HepG2 (cell line): ENCODE measurements around the gene ADIPOR2. TPM values are rescaled to one million over a fixed set of nuclear protein-coding genes. Genes with fewer than 3 reads are reported as not detected.

Experiments used
- ATAC-seq: fragments of 200-7000 bp; cut with Tn5 transposase; 3 replicates; pipeline ENCODE4 v1.9.1; 2020; ENCODE audit warnings: mild to moderate bottlenecking, moderate library complexity
- BruUV-seq: library from RNA; stranded (reverse); fragments of 400-500 nt; replicated peaks from 2 replicates; lab custom pipeline; 2021; lab: Mats Ljungman, UMichigan
- CTCF ChIA-PET: fragments of 300-600 bp; formaldehyde crosslinking; extraction: SDS; loops from one replicate; lab custom pipeline; 2021; ENCODE audit warnings: low total read pairs, inconsistent platforms, low intra/inter-chr PET ratio; lab: Yijun Ruan, JAX
- POLR2A ChIA-PET: fragments of 350-600 bp; sonication (Branson Sonifier 250); formaldehyde crosslinking; loops from one replicate; lab custom pipeline; 2020; ENCODE audit warnings: antibody characterized with exemption, inconsistent platforms; lab: Yijun Ruan, JAX
- DNase-seq: peaks from one replicate; pipeline ENCODE4 v3.0.0-alpha.2; 2015; ENCODE audit warnings: low spot score
- FAIRE-seq: peaks from 3 replicates; lab custom pipeline; 2011; peaks lifted over from hg19 to GRCh38; lab: Jason Lieb, UNC
- H2AFZ ChIP-seq: one replicate; pipeline ENCODE4 v1.6.1; 2011; ENCODE audit warnings: low read length, inconsistent platforms
- H3K27ac ChIP-seq: fragments of 300-600 bp; 3 replicates; pipeline ENCODE4 v1.8.0; 2011; ENCODE audit warnings: mixed run types, mild to moderate bottlenecking, mixed read lengths, low read length, inconsistent platforms; ENCODE audit not compliant: insufficient read depth; ENCODE audit errors: extremely low read length
- H3K27me3 ChIP-seq, 2 experiments: fragments of 200-600 bp in 1 of 2; 2 replicates in 1 of 2; 3 replicates in 1 of 2; pipeline versions ENCODE4 v1.6.0 to v1.8.0; 2011; ENCODE audit warnings: low read length in 2 of 2, mild to moderate bottlenecking in 2 of 2, moderate library complexity in 2 of 2, inconsistent platforms in 1 of 2; ENCODE audit not compliant: insufficient read depth in 2 of 2, control insufficient read depth in 1 of 2
- H3K36me3 ChIP-seq, 2 experiments: fragments of 200-600 bp in 1 of 2; replicated peaks in 1 of 2; 2 replicates in 1 of 2; 3 replicates in 1 of 2; pipeline versions ENCODE4 v1.5.1 to v1.8.0; 2011; ENCODE audit warnings: low read length in 2 of 2, inconsistent platforms in 1 of 2; ENCODE audit not compliant: insufficient read depth in 2 of 2, control insufficient read depth in 1 of 2
- H3K4me1 ChIP-seq: 2 replicates; pipeline ENCODE4 v1.5.1; 2012; ENCODE audit warnings: low read length, inconsistent platforms; ENCODE audit not compliant: insufficient read depth
- H3K4me2 ChIP-seq: 2 replicates; pipeline ENCODE4 v1.6.0; 2011; ENCODE audit warnings: low read depth, low read length, inconsistent platforms
- H3K4me3 ChIP-seq, 3 experiments: fragments of 200-600 bp in 1 of 3; sonication (generic), shearing (Covaris generic) in 1 of 3; replicated peaks in 1 of 3; 2 replicates each; pipeline ENCODE4 v1.5.1; 2011 to 2016; ENCODE audit warnings: low read length in 3 of 3, inconsistent platforms in 2 of 3, low read depth in 2 of 3, mild to moderate bottlenecking in 2 of 3, control low read depth in 1 of 3, mixed read lengths in 1 of 3; ENCODE audit not compliant: insufficient read depth in 1 of 3
- H3K79me2 ChIP-seq: one replicate; pipeline ENCODE4 v1.6.1; 2011; ENCODE audit warnings: low read length, inconsistent platforms; ENCODE audit not compliant: insufficient read depth
- H3K9ac ChIP-seq: 2 replicates; pipeline ENCODE4 v1.6.0; 2011; ENCODE audit warnings: mild to moderate bottlenecking, low read depth, low read length, inconsistent platforms; ENCODE audit not compliant: insufficient read depth
- H3K9me3 ChIP-seq: 2 replicates; pipeline ENCODE4 v1.5.1; 2012; ENCODE audit warnings: mild to moderate bottlenecking, low read length
- H4K20me1 ChIP-seq: 2 replicates; pipeline ENCODE4 v1.6.0; 2011; ENCODE audit warnings: inconsistent platforms, mild to moderate bottlenecking, low read length, moderate library complexity; ENCODE audit not compliant: insufficient read depth
- ATRX ChIP-seq: sonication (generic); formaldehyde crosslinking; IDR thresholded peaks from 2 replicates; pipeline ENCODE4 v1.4.0; 2020; ENCODE audit warnings: missing genetic modification reagents, borderline replicate concordance
- CEBPG ChIP-seq: IDR thresholded peaks from 2 replicates; pipeline ENCODE4 v1.6.1; 2016
- EZH2 ChIP-seq: conservative IDR thresholded peaks from 2 replicates; pipeline ENCODE4 v1.6.1; 2012; ENCODE audit warnings: mild to moderate bottlenecking, low read depth, low read length, moderate library complexity
- GMEB2 ChIP-seq: IDR thresholded peaks from 2 replicates; pipeline ENCODE4 v1.6.1; 2016; ENCODE audit warnings: missing biosample characterization, missing genetic modification reagents, low read depth
- GTF3A ChIP-seq: sonication (generic); formaldehyde crosslinking; conservative IDR thresholded peaks from 2 replicates; pipeline ENCODE4 v1.4.0; 2020; ENCODE audit warnings: mild to moderate bottlenecking, missing genetic modification reagents
- HMGA1 ChIP-seq: sonication (generic); formaldehyde crosslinking; conservative IDR thresholded peaks from 2 replicates; pipeline ENCODE4 v1.4.0; 2020; ENCODE audit warnings: missing genetic modification reagents
- NFKBIZ ChIP-seq: IDR thresholded peaks from 2 replicates; pipeline ENCODE4 v1.6.1; 2018; ENCODE audit warnings: missing genetic modification reagents, missing compliant biosample characterization
- PHF5A ChIP-seq: IDR thresholded peaks from one replicate; pipeline ENCODE4 v1.6.1; 2018; ENCODE audit warnings: low read depth, missing genetic modification reagents; ENCODE audit not compliant: unreplicated experiment
- RNF219 ChIP-seq: sonication (generic); formaldehyde crosslinking; IDR thresholded peaks from 2 replicates; pipeline ENCODE4 v1.5.0; 2020; ENCODE audit warnings: mild to moderate bottlenecking, missing genetic modification reagents
- SALL1 ChIP-seq: sonication (generic); formaldehyde crosslinking; IDR thresholded peaks from 2 replicates; pipeline ENCODE4 v1.8.0; 2022; ENCODE audit warnings: mild to moderate bottlenecking, missing genetic modification reagents
- SAP130 ChIP-seq: IDR thresholded peaks from 2 replicates; pipeline ENCODE4 v1.6.1; 2016; ENCODE audit warnings: low read depth
- TFE3 ChIP-seq: IDR thresholded peaks from 2 replicates; pipeline ENCODE4 v1.6.1; 2016
- TMF1 ChIP-seq: sonication (generic); formaldehyde crosslinking; IDR thresholded peaks from 2 replicates; pipeline ENCODE4 v1.8.1; 2022; ENCODE audit warnings: low read depth, missing genetic modification reagents
- ZBTB42 ChIP-seq: sonication (generic); formaldehyde crosslinking; IDR thresholded peaks from 2 replicates; pipeline ENCODE4 v1.5.0; 2020; ENCODE audit warnings: mild to moderate bottlenecking, missing genetic modification reagents
- ZNF574 ChIP-seq: sonication (generic); formaldehyde crosslinking; IDR thresholded peaks from 2 replicates; pipeline ENCODE4 v1.4.0; 2020; ENCODE audit warnings: missing genetic modification reagents
- ZNF713 ChIP-seq: sonication (generic); formaldehyde crosslinking; IDR thresholded peaks from 2 replicates; pipeline ENCODE4 v1.4.0; 2020; ENCODE audit warnings: mild to moderate bottlenecking, missing genetic modification reagents
- ZNF788 ChIP-seq: sonication (generic); formaldehyde crosslinking; IDR thresholded peaks from 2 replicates; pipeline ENCODE4 v1.5.0; 2020; ENCODE audit warnings: mild to moderate bottlenecking, missing genetic modification reagents, borderline replicate concordance
- WGBS: methylation state at CpG from one replicate; pipeline ENCODE4 v1.1.6; 2017; ENCODE audit warnings: low lambda C conversion rate; 5-methylcytosine and 5-hydroxymethylcytosine counted together
- in situ Hi-C: cut with HindIII; loops from 2 replicates; pipeline ENCODE4 v1.10.0; 2017; ENCODE audit warnings: low pct_unique_long_range_greater_than_20kb; ENCODE audit not compliant: extremely low pct_ligation_motif_present
- intact Hi-C: fragments of 100-400 bp; cut with micrococcal nuclease; formaldehyde crosslinking; loops from one replicate; pipeline ENCODE4 v1.10.0; 2022; ENCODE audit not compliant: unreplicated experiment
- polyA plus RNA-seq, 8 experiments: library from polyadenylated mRNA; depleted of rRNA in 3 of 8; stranded (reverse) in 7 of 8; unstranded in 1 of 8; fragments of >200 nt; fragmentation: Illumina TruSeq in 4 of 8; extraction: Trizol in 4 of 8; gene quantifications; 2 replicates each; pipeline versions ENCODE4 v1.2.1 to v1.2.3, GENCODE V29; 2011 to 2016; ENCODE audit warnings: low read depth in 4 of 8, missing spikeins in 1 of 8, mixed read lengths in 1 of 8; ENCODE audit not compliant: insufficient read depth in 1 of 8
- total RNA-seq, 5 experiments: library from RNA; depleted of rRNA; stranded (reverse); fragments of >200 nt; fragmentation: Illumina TruSeq; extraction: Trizol; gene quantifications; 2 replicates each; pipeline ENCODE4 v1.2.3, GENCODE V29; 2016; ENCODE audit warnings: low read depth in 1 of 5

The ADIPOR2 gene
- total and polyA plus RNA-seq, 2 of the 13 experiments (the other 11 are each of a cell fraction or from before 2014, with no cell fraction given) = 35.2 to 52.2 TPM

- Histone ChIP-seq H3K79me2 (no peaks in the 10 kb centered on the region), H3K27me3 (peaks cover 4 to 77% of the 10 kb centered on the region in 2 experiments; a peak in 4 of 5 replicates), H3K9me3 (no peaks in the 10 kb centered on the region), H3K4me3 (peak overlapping the region in 2 of 3 experiments; percentile 4 to 42; a peak in 3 of 6 replicates), H4K20me1 (no peaks in the 10 kb centered on the region), H3K4me1 (peaks cover 38% of the 10 kb centered on the region), H3K36me3 (no peaks in the 10 kb centered on the region), H3K27ac (no peak overlapping the region), H3K9ac (no peak overlapping the region), H2AFZ (no peak overlapping the region), H3K4me2 (peak overlapping the region; percentile 67)
- in situ Hi-C loops = loop anchor here (5.0 kb wide), 1 partner anchor 291 kb away; no protein-coding TSS in a partner anchor
- no TSS peak for BruUV-seq
- ATAC-seq (peak; percentile 72), FAIRE-seq (no peak), DNase-seq (no peak)
- intact Hi-C loops = no loop called here
- ChIA-PET POLR2A (no interaction called here), CTCF (no interaction called here)
- WGBS = 24% methylated on average over 12 of the region's 21 CpGs
- TF ChIP-seq SALL1 (CRISPR knock-in tag) (0 out of 2 replicates have a peak, but pooled peaks have one; percentile 29), ZNF788 (CRISPR knock-in tag) (no peak), GTF3A (CRISPR knock-in tag) (no peak), NFKBIZ (CRISPR knock-in tag) (no peak), PHF5A (CRISPR knock-in tag) (no peak), ATRX (CRISPR knock-in tag) (no peak), CEBPG (no peak), TFE3 (CRISPR knock-in tag) (no peak), TMF1 (CRISPR knock-in tag) (no peak), SAP130 (CRISPR knock-in tag) (0 out of 2 replicates have a peak, but pooled peaks have one; percentile 6), HMGA1 (CRISPR knock-in tag) (no peak), ZBTB42 (CRISPR knock-in tag) (no peak), ZNF713 (CRISPR knock-in tag) (no peak), EZH2 (no peak), GMEB2 (CRISPR knock-in tag) (no peak), ZNF574 (0 out of 2 replicates have a peak, but pooled peaks have one; percentile 24), RNF219 (no peak)
Observed at GRCh38 chr12:1646569-1647284, 44.1 kb upstream of the ADIPOR2 start.
